ENCODE data around the gene TTK.
"Not testable (repeated sequence)": the region's sequence is repeated elsewhere in the genome, so short reads cannot be mapped to it uniquely, and the experiment has no call there.

TTK gene

DNA sequence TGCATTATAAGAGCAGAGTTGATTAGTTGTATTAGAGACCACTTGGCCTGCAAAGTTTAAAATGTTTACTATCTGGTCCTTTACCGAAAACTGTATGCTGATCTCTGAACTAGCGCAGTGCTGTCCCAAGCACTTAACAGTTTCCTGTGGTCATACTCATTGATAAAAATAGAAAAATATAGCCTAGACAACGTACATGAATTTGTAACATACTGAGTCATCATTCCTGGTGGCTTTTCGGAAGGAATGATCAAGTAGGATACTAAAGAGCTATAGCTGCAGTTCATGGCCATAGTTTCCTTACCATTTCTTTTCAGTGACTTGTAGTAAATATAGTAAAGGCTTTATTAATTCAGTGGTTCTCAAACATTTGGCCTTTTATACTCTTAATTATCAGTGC lies 18.4 kb downstream of the TTK start:
- DNase-seq: no peak

GRCh38 chr6:80028589-80028988 lies 24.1 kb downstream of the TTK start:
- DNase-seq: no peak

GRCh38 chr6:80029470-80029869 lies 25.0 kb downstream of the TTK start:
- no peak for DNase-seq

DNA sequence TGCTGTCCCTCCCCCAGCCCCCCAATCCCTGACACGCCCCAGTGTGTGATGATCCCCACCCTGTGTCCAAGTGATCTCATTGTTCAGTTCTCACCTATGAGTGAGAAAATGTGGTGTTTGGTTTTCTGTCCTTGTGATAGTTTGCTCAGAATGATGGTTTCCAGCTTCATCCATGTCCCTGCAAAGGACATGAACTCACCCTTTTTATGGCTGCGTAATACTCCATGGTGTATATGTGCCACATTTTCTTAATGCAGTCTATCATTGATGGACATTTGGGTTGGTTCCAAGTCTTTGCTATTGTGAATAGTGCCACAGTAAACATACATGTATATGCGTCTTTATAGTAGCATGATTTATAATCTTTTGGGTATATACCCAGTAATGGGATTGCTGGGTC lies 43.8 kb downstream of the TTK start:
- DNase-seq: not testable (repeated sequence)

- no peak for DNase-seq
Measured at GRCh38 chr6:80060774-80061173, 56.3 kb downstream of the TTK start.

- not testable (repeated sequence) for DNase-seq
Measured at GRCh38 chr6:80068146-80068545, 63.7 kb downstream of the TTK start.

DNA sequence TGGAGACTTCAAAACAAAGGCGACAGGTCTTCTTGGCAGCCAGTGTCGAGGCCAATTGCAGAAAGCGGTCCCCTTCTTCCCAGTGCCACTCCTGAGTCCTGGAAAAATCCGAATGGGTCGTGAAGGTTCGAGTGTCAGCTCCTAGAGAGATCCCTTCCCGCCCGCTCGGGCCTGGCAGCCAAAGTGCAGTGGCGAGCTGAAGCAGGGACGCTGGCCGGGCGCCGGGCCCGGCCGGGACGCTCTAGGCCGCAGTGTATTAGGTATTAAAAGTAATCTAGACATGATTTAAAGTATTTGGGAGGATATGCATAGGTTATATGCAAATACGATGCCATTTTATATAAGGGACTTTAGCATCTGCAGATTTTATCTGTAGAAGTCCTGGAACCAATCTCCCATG lies 66.0 kb downstream of the TTK start:
- not testable (repeated sequence) for DNase-seq

DNA sequence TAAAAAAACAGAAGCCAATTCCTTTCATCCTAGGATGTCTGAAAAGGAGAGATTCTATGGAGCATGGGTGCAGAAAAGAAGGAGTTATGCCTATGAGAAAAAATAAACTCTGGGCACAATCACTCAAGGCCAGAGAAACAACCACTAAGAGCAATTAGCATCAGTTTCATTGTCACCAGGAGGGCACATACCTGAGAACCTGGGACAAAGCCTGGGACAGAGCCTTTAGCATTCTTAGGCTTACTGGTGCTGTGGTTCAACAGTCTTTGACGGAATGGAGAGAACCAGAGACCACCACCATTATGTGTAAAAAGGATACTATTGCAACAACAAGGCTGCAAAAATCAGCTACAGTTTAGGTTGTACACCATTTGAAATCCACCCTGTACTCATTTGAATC lies 72.6 kb downstream of the TTK start:
- DNase-seq: no peak

DNA sequence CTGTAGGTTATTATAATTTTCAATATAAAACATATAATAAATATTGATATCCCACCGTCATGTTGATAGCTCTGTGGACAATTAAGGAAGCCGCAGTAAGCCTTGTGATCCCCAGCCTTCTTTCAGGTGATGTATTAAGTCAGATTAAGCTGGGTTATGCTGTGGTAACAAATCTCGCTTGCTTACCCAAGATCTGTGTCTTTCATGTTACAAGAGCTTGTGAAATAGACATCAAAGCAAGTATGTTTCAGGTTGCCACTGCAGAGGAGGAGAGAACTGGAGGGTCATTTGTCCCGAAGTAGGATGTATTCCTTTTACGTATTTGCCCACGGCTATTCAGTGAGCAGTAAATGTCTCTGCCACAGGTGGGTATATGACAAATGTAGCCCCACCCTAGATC lies 84.2 kb downstream of the TTK start:
- DNase-seq: no peak

DNA sequence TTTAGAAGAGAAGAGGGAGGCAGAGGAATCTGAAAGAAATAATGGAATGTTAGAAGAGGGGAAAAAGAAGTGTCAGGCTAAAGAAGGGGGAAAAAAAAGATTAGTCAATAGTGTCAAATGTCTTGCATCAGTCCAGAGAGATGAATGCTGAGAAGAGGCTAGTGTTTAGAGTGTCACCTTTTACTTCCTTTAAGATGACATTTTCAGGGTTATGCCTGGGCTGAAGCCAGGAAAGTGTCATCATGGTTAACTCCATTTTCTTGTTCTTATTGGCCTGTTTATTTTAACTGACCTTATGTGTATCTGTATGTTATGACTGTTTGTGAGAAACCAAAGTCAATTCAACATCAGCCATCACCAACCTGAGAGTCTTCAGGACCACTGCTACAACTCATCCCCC lies 87.1 kb downstream of the TTK start:
- no peak for DNase-seq
